Stimulated activated naive CD4-positive, alpha-beta T cell treated with Interleukin-2 at 50 U/mL for 16 hours (primary cell): ENCODE measurements around the gene RBM26.

Experiments used
- DNase-seq: peaks from one replicate; lab custom pipeline; 2025; lab: John Stamatoyannopoulos, UW

Gene RBM26

GRCh38 chr13:79336966-79337365 is 69.1 kb downstream of the RBM26 start:
- DNase-seq = no peak

DNA sequence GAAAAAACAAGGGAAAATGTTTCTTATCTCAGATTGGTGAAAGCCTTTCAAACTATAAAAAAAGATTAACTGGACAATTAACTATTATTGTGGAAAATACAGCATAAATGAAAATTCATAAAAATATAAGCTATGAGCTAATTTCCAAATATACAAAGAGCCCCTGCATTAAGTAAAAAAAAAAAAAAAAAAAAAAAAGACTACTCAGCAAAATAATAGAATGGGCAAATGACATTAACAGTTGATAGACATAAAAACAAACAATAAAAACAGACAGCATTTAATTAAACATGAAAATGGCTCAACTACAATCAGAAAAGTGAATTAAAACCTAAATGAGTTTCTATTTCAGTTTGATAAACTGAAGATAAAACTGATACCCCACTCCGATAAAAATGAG is 77.5 kb downstream of the RBM26 start:
- DNase-seq = no peak

DNA sequence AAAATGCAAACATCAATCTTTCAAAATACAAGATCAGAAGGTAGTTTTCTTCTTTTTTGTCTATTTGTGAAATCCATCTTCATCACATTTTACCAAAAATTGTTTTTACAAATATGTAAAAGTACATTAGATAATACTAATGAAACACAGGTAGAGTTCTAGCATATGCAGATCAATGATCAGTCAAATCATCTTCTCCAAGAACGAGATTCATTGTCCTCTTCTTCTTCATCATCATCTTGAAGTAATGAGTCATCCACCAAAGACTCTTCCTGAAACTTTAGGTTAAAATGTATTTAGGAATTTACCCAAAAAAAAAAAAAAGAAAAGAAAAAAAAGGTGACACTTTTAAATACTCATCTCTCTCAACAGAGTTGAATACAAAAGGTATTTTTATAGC is 85.6 kb downstream of the RBM26 start:
- no peak for DNase-seq

DNA sequence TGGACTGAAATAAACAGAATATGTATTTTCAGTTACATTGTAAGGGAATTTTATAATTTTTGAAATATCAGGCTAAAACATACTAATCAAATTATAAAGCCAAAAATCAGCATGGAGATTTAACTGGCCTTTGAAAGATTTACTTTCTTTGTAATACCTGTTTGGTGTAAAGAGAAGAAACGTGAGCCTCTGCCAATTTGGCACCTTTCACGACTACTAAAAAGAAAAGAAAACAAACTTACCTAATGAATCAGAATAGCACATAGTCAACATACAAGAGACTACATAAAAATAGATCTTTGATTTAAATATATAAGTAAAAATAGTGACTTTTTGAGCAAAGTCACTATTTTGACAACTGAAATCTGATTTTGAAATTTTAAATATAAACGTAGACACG is 87.4 kb downstream of the RBM26 start:
- no peak for DNase-seq

DNA sequence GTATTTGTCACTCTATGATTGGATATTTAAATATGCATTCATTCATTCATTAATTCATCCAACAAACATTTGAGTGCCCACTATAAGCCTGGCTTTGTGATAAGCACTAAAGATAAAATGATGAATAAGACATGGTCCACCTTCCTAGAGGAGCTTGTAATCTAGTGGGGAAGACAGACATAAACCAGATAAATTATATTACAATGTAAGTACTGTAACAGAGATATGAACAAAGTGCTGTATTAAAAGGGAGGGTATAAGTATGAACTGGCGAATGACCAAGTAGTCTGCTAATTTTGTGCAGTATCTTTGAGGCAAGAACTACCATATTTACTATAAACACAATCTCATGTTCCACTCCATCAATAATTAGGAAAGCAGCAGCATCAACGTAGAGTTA is 88.2 kb downstream of the RBM26 start:
- DNase-seq = no peak

DNA sequence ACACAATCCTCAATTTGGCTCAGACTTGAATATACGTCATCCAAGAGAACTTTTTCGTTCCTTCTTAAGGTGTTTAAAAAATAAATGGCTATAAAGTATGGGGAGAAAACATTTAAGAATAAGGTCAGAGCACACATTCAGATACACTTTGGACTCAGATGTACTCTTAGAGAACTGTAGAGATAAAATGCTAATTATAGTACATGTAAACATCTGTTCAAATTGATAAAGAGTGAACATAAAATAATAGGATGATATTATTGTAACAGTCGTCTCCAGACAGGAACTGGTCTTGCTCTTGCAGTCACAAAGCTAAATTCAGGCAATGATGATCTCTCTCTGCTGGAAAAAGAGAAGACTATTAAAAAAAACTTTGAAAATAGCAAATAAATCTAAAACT is 91.4 kb downstream of the RBM26 start:
- DNase-seq = no peak

DNA sequence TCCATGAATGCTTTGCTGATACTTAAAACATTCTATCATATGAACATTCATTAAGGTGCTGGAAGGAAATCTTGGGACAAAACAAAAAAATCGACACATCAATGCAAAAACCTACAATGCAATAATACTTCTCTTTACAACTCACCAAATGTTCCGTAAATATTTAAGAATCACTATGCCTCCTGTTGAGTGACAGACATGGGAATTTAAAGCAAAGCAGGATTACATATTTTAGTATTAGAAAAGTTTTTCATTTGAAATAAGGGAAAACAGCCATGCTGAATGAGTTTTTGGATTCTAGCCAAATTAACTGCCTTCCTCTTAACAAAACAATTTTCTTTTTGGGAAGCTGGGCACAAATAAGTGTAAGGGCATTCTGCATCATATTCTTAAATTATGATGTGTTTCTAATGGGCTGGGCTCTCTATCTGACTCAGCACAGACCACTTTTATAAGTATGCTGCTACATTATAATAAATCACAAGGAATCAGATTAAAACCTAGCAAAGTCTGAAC is 93.7 kb downstream of the RBM26 start:
- no peak for DNase-seq

GRCh38 chr13:79311386-79311785 is 94.7 kb downstream of the RBM26 start:
- DNase-seq = no peak

DNA sequence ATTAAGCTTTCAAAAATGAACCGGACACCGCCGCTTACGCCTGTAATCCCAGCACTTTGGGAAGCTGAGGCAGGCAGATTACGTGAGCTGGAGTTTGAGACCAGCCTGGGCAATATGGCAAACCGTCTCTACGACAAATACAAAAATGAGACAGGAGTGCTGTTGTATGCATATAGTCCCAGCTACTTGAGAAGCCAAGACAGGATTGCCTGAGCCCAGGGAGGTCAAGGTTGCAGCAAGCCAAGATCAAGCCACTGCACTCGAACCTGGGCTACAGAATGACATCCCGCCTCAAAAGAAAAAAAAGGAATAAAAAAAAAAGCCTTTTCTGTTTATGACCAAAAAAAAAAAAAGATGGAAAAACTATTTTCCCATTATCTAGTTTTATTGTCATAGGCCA is 96.4 kb downstream of the RBM26 start:
- DNase-seq = no peak

GRCh38 chr13:79307866-79308298 is 98.2 kb downstream of the RBM26 start:
- DNase-seq = no peak

- no peak for DNase-seq
These were observed 98.6 kb downstream of the RBM26 start for GRCh38 chr13:79307433-79307861.

- no peak for DNase-seq
These were observed 99.4 kb downstream of the RBM26 start for GRCh38 chr13:79306650-79307049.

- no peak for DNase-seq
These were observed 108.9 kb downstream of the RBM26 start for GRCh38 chr13:79297128-79297527.

DNA sequence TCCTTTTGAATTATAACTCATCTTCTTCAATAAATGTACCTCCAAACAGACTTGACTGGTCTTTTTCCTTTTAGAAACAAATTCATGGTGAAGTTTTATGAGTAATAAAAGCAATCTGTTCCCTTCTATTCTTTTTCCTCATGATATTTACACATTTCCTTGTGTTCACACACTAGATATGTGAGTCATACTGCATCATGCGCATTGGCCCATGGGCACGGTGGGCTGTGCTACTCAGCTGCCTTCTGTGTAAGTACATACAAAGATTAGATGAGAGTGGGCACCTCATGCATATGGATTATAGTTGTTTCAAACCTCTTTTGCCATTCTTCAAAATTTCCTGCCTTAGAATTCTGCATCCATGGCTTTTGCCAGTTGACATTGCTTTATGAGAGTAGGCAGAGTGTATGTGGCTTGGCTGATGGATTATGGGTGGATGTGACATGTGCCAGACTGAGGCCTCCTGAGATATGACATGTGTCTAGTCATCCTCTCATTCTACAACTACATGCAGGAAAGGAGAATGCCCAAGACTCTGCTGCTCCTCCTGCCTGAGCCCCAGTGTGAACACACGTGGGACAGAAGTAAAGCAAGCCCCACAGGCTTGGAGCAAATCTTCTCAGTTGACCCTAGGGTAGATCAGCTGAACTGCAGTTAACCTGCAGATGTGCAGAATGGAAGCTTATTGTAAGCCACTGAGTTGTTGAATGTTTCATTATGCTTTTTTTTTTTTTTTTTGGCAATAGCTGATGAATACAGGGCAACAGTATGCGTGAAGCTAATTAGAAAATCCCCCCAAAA is 109.9 kb downstream of the RBM26 start:
- no peak for DNase-seq

DNA sequence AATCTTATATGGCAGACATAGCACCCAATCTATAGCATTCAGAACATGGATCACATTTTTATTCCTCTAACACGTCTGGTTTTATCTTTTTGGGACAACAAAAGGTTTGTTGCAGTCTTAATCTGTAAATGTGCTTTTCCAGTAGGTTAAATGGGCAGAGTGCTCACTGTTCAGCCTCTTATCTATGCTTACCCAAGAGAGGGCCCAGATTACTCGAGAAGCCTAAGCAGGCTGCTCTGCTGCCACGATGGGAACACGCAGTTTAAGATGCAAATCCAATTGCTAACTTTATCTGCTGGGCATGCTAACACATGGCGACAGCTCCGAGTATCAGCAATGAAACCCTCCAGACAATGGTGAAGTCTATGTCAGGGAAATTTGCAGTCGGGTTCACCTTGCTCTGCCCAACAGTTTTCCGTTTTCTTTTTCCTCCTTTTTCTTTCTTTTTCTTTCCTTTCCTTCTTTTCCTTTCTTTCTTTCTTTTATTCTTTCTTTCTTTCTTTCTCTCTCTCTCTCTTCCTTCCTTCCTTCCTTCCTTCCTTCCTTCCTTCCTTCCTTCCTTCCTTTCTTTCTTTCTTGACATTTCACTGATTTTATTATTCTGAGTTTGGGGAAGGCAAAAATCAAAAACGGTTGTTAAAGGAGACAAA is 115.3 kb downstream of the RBM26 start:
- no peak for DNase-seq

DNA sequence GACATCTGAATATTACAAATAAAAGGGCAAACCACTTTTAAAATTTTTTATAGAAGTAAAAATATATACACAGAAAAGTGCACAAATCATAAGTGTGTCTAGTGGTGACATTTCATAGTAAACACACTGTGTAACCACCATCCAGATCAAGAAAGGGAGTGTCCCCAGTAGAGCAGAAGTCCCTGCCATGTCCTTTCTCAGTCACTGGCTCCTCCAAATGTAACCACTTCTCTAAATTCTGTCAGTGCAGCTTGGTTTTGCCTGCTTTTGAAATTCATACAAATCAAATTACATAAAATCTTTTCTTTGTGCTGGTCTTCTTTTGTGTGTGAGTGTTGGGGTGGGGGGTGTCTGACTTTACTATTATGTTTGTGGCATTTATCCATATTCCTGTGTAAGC is 116.5 kb downstream of the RBM26 start:
- no peak for DNase-seq

DNA sequence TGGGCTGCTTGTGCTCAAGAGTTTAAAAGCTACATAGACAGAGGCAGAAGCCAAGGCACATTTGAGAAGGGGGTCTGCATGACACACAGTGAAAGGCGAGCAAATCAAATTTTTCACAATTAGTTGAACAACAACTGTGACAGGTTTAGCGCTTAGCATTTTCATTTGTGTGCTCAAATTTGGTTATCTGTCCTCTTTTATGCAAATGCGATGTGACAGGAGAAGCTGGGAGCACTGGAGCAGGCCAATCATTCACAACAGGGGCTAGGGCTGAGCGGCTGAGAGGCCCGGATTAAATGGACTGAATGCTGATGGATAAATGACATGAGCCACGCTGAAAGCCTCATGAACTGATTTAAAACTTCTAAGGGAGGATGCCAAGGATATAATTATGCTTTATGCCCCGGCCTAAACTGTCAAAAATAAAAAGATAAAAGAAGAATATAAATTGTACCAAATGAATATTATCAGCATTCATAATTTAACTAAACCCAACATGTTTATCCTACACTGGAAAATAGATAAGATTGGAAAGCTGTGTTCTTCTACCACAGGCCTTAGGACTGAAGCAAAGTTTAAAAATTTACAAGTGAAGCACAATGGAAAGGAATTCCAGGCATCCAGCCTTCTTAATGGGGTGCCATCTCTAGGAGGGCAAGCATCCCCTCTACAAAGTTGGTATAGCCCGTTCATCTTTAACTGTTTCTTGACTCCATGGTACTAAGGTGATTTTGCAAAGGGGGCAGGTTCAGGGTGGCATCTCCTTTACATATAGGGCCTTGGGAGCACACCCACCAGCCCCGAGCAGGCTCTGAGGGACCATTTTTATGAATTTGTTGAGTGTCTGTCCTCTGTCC is 117.9 kb downstream of the RBM26 start:
- DNase-seq = no peak

GRCh38 chr13:79285159-79285558 is 120.9 kb downstream of the RBM26 start:
- DNase-seq = no peak

- DNase-seq = no peak
These were observed 122.3 kb downstream of the RBM26 start for GRCh38 chr13:79283742-79284141.

- no peak for DNase-seq
These were observed 123.1 kb downstream of the RBM26 start for GRCh38 chr13:79282976-79283375.

GRCh38 chr13:79282508-79282907 is 123.5 kb downstream of the RBM26 start:
- DNase-seq = no peak

GRCh38 chr13:79281339-79281747 is 124.7 kb downstream of the RBM26 start:
- no peak for DNase-seq
